Measurements from ENCODE around the gene ARV1.
A peak's percentile ranks its signal among the peaks of the same experiment; 100 is the strongest.
"Not testable (repeated sequence)": the region's sequence is repeated elsewhere in the genome, so short reads cannot be mapped to it uniquely, and the experiment has no call there.

The ARV1 gene

GRCh38 chr1:231019711-231020110, 40.8 kb downstream of the ARV1 start:
- DNase-seq (ENCODE audit: low spot score), result no peak

- DNase-seq (ENCODE audit: low spot score), result no peak
Measured at GRCh38 chr1:231020139-231020601, 41.3 kb downstream of the ARV1 start.

GRCh38 chr1:231020816-231021215, 41.9 kb downstream of the ARV1 start:
- DNase-seq (ENCODE audit: low spot score), result no peak

GRCh38 chr1:231021540-231022031, 42.7 kb downstream of the ARV1 start:
- no peak for DNase-seq (ENCODE audit: low spot score)

GRCh38 chr1:231022543-231022942, 43.6 kb downstream of the ARV1 start:
- not testable (repeated sequence) for DNase-seq (ENCODE audit: low spot score)

GRCh38 chr1:231023150-231023549, 44.3 kb downstream of the ARV1 start:
- DNase-seq (ENCODE audit: low spot score), result no peak

- no peak for DNase-seq (ENCODE audit: low spot score)
Measured at GRCh38 chr1:231026576-231026975, 47.7 kb downstream of the ARV1 start.

- DNase-seq (ENCODE audit: low spot score), result no peak
Measured at GRCh38 chr1:231027136-231027925, 48.4 kb downstream of the ARV1 start.

- no peak for DNase-seq (ENCODE audit: low spot score)
Measured at GRCh38 chr1:231027971-231028370, 49.1 kb downstream of the ARV1 start.

GRCh38 chr1:231028682-231029081, 49.8 kb downstream of the ARV1 start:
- no peak for DNase-seq (ENCODE audit: low spot score)

GRCh38 chr1:231029247-231029646, 50.4 kb downstream of the ARV1 start:
- not testable (repeated sequence) for DNase-seq (ENCODE audit: low spot score)

GRCh38 chr1:231029841-231030240, 50.9 kb downstream of the ARV1 start:
- DNase-seq (ENCODE audit: low spot score), result no peak

GRCh38 chr1:231032963-231033362, 54.1 kb downstream of the ARV1 start:
- DNase-seq (ENCODE audit: low spot score), result no peak

GRCh38 chr1:231035799-231036198, 56.9 kb downstream of the ARV1 start:
- no peak for DNase-seq (ENCODE audit: low spot score)

- no peak for DNase-seq (ENCODE audit: low spot score)
Measured at GRCh38 chr1:231036416-231036815, 57.5 kb downstream of the ARV1 start.

GRCh38 chr1:231037585-231038517, 59.0 kb downstream of the ARV1 start:
- no peak for DNase-seq (ENCODE audit: low spot score)

- DNase-seq (ENCODE audit: low spot score), result peak; percentile 46
Measured at GRCh38 chr1:231039161-231040018, 60.5 kb downstream of the ARV1 start.

GRCh38 chr1:231040019-231040799, 61.3 kb downstream of the ARV1 start, which contains the start of gene FAM89A:
Gene FAM89A, minus strand, starts transcription at chr1:231040254. Its CDS starts 43 bp downstream, at chr1:231040211.
- DNase-seq (ENCODE audit: low spot score), result peak; percentile 50

- no peak for DNase-seq (ENCODE audit: low spot score)
Measured at GRCh38 chr1:231040800-231041718, 62.2 kb downstream of the ARV1 start.
